RKO (cell line): ENCODE measurements around the gene TAF4.
"Not testable (repeated sequence)": the region's sequence is repeated elsewhere in the genome, so short reads cannot be mapped to it uniquely, and the experiment has no call there.

Experiments used
- DNase-seq: peaks from one replicate; pipeline ENCODE4 v3.0.0-alpha.2; 2016; ENCODE audit warnings: low spot score

The TAF4 gene, protein sequence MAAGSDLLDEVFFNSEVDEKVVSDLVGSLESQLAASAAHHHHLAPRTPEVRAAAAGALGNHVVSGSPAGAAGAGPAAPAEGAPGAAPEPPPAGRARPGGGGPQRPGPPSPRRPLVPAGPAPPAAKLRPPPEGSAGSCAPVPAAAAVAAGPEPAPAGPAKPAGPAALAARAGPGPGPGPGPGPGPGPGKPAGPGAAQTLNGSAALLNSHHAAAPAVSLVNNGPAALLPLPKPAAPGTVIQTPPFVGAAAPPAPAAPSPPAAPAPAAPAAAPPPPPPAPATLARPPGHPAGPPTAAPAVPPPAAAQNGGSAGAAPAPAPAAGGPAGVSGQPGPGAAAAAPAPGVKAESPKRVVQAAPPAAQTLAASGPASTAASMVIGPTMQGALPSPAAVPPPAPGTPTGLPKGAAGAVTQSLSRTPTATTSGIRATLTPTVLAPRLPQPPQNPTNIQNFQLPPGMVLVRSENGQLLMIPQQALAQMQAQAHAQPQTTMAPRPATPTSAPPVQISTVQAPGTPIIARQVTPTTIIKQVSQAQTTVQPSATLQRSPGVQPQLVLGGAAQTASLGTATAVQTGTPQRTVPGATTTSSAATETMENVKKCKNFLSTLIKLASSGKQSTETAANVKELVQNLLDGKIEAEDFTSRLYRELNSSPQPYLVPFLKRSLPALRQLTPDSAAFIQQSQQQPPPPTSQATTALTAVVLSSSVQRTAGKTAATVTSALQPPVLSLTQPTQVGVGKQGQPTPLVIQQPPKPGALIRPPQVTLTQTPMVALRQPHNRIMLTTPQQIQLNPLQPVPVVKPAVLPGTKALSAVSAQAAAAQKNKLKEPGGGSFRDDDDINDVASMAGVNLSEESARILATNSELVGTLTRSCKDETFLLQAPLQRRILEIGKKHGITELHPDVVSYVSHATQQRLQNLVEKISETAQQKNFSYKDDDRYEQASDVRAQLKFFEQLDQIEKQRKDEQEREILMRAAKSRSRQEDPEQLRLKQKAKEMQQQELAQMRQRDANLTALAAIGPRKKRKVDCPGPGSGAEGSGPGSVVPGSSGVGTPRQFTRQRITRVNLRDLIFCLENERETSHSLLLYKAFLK

GRCh38 chr20:62065674-62066338, at the start of gene TAF4:
Gene TAF4 (minus strand): TSS chr20:62065881. CDS start chr20:62065810, 71 bp downstream.
- peak; percentile 80 for DNase-seq

DNA sequence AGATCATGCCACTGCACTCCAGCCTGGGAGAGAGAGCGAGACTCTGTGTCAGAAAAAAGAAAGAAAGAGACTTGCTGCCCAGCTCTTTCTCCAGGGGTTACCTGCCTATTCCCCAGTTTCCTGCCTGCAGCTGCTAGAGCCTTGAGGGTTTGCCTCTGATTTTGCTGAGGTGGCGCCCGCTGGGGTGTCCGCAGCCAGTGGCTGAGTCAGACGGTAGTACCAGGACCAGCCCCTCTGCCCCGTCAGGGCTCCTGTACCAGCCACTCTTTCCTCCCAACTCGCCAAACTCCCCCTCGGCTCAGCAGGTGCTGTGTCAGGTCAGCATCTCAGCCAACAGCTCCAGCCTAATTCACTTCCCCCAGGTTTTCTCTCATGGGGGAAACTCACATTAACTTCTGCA, 49.2 kb upstream of the TAF4 start:
- no peak for DNase-seq

DNA sequence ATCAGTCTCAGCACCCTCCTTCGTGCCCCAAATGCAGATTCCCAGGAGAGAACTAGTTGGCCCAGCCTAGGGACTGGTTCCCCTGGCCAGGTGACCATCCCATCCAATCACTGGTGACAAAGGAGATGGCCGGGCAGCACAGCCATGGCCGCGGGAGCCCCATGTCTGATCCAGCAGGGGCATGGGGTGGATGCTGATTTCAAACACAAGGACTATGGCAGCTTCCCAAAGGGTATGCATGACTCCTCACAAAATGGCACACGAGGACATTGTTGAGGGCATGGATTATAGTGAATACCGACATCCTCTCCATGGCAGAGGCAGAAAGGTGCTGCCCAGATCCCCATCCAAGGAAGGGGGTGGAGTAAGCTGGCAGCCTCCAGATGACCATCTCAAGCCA, 46.7 kb upstream of the TAF4 start:
- no peak for DNase-seq

- DNase-seq, result no peak
Measured at GRCh38 chr20:62111148-62111547, 45.5 kb upstream of the TAF4 start.

DNA sequence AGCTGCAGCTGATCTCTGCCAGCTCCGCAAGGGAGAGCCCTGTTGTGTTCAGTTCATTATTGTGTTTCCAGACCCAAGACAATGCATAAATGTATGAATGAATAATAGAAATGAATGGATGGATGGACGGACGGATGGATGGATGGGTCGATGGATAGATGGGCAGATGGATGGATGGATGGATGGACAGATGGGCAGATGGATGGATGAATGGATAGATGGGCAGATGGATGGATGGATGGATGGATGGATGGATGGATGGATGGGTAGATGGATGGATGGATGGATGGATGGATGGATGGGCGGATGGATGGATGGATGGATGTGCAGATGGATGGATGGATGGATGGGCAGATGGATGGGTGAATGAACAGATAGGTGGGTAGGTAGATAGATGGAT, 39.9 kb upstream of the TAF4 start:
- no peak for DNase-seq

GRCh38 chr20:62104791-62105345, 39.2 kb upstream of the TAF4 start:
- no peak for DNase-seq

DNA sequence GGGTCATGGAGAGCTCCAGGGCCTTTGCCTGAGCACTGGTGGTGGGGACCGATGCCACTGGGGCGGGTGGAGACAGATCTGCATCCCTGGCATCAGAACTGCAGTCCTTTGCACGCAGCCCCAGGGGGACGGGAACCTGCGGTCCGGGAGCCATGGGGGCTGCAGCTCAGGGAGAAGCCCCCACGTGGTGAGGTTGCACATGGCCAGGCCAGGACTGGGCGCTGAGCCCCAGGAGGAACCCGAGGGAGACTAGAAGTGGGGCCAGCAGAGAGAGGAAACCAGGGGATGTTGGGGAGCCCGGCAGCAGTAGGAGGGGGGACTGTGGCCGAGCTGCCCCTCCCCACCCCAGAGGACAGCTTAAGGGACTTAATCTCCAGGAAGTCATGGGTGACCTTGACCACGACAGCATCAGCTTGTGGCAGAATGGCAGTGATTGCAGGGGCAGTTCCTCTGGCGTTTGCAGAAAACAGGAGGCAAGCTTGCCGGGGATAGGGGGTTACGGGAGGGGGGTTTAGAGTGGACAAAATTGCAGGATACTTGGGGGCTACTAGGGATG, 38.6 kb upstream of the TAF4 start:
- no peak for DNase-seq

DNA sequence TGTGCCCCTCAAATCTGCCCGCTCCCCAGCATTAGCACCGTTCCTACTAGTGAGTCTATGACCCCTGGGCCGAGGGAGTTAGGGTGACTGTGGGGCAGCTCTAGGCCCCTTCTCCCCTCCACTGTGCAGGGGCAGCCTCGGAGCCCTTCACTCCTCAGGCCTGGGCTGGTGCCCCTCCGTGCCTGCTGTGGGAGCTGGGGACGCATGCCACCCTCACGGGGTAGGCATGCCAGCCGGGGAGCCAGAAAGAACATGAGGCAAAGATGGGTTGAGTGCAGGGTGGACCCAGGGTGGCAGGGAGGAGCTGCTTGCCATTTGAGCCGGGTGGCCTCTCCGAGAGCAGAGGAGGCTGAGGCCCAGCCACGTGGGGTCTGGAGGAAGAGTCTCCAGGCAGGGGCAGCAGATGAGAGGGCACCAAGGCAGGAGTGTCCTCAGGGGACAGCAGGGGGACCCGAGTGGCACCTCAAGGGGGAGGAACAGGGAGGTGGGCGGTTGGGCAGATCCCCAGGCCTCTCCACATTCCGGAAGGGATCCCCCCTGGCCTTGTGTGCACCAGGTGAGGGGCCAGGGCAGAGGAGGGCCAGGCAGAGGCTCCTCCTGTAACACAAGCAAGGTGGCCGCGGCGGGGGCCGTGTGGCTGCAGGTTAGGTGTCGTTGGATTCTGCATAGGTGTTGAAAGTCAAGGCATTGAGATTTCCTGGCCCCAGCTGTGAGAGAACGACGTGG, 38.0 kb upstream of the TAF4 start:
- DNase-seq, result no peak

- no peak for DNase-seq
Measured at GRCh38 chr20:62101078-62101477, 35.4 kb upstream of the TAF4 start.

- no peak for DNase-seq
Measured at GRCh38 chr20:62097881-62098407, 32.3 kb upstream of the TAF4 start.

- DNase-seq, result no peak
Measured at GRCh38 chr20:62096421-62097380, 31.0 kb upstream of the TAF4 start.

DNA sequence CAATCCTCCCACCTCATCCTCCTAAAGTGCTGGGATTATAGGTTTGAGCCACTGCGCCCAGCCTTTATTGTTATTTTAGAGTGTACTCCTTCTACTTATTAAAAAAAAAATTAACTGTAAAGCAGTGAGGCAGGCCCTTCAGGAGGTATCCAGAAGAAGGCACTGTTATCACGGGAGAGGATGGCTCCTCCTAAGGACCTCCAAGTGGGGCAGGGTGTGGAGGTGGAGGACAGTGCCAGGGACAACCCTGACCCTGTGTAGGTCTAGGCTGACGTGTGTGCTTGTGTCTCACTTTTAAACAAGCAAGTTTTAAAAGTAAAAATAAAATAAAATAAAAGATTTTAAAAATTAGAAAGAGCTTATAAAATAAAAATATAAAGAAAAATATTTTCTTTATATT, 23.7 kb upstream of the TAF4 start:
- no peak for DNase-seq

DNA sequence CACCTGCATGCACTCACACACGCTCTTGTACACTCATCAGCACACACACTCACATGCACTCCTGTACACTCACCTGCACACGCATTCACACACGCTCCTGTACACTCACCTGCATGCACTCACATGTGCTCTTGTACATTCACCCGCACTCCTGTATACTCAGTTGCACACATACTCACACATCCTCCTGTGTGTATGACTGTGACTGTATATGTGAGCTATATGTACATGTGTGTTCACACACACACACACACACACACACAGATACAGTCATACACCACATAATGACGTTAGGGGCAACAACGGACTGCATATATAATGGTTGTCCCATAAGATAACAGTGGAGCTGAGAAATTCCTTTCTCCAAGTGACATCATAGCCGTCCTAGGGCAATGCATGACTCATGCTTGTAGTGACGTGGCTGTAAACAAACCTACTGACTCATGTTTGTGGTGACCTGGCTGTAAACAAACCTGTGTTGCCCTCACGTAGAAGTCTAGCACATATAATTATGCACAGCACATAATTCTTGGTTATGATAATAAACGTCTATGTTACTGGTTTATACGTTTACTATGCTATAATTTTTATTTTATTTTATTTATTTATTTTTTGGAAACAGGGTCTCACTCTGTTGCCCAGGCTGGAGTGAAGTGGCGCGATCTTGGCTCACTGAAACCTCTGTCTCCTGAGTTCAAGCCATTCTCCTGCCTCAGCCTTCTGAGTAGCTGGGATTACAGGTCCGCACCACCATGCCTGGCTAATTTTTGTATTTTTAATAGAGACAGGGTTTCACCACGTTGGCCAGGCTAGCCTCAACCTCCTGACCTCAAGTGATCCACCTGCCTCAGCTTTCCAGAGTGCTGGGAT, 22.8 kb upstream of the TAF4 start:
- peak; percentile 97 for DNase-seq

GRCh38 chr20:62087632-62088031, 22.0 kb upstream of the TAF4 start:
- no peak for DNase-seq

- no peak for DNase-seq
Measured at GRCh38 chr20:62087227-62087626, 21.5 kb upstream of the TAF4 start.

GRCh38 chr20:62085206-62085605, 19.5 kb upstream of the TAF4 start:
- DNase-seq, result no peak

GRCh38 chr20:62084224-62084623, 18.5 kb upstream of the TAF4 start:
- DNase-seq, result not testable (repeated sequence)

DNA sequence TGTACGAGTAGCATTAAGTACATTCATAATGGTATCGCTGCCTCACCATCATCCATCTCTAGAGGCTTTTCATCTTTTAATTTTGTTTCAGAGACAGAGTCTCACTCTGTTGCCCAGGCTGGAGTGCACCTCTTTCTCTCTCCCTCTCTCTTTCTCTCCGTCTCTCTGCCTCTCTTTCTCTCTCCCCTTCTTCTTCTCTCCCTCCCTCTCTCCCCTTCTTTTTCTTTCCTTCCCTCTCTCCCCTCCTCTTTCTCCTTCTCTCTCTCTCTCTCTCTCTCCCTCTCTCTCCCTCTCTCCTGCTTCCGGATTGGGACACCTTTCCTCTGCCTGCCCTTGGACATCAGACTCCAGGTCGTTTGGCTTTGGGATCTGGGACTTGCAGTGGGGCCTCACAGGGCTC, 17.6 kb upstream of the TAF4 start:
- no peak for DNase-seq
